Measurements from ENCODE around the gene ALLC. TPM values are rescaled to one million over a fixed set of nuclear protein-coding genes. Genes with fewer than 3 reads are reported as not detected.

Gene ALLC
- total and polyA plus RNA-seq, 2 experiments from 2014 or later = not detected

GRCh38 chr2:3644891-3645605 is 13.0 kb upstream of the ALLC start:
- no peak overlapping the region for H3K27ac ChIP-seq
- H3K4me3 ChIP-seq = no peak overlapping the region
- 91% methylated on average over 15 of the region's 15 CpGs for WGBS (ENCODE audit: low lambda C conversion rate, missing lambda C conversion rate)
- no peaks in the 10 kb centered on the region for H3K79me2 ChIP-seq
- no peaks in the 10 kb centered on the region for H3K9me2 ChIP-seq (replicated peaks; ENCODE audit: insufficient read depth)
- no peak overlapping the region for H3K4me2 ChIP-seq
- no peaks in the 10 kb centered on the region for H3K27me3 ChIP-seq
- no peak overlapping the region for H2AFZ ChIP-seq
- no peak for DNase-seq (ENCODE audit: low spot score)
- H4K20me1 ChIP-seq (ENCODE audit: insufficient read depth, poor library complexity, severe bottlenecking) = no peaks in the 10 kb centered on the region
- H3K9me3 ChIP-seq (ENCODE audit: low read depth) = no peaks in the 10 kb centered on the region
- TF ChIP-seq CTCF (IDR thresholded peaks at IDR 0.05; ENCODE audit: poor library complexity) = no peak
- no peak for TF ChIP-seq EZH2phosphoT487 (IDR thresholded peaks at IDR 0.05; ENCODE audit: low read depth, severe bottlenecking, unreplicated experiment)
- no peak for TF ChIP-seq EZH2 (IDR thresholded peaks at IDR 0.05; ENCODE audit: borderline replicate concordance)
- H3K4me1 ChIP-seq (ENCODE audit: insufficient read depth) = no peaks in the 10 kb centered on the region
- H3K36me3 ChIP-seq (replicated peaks; ENCODE audit: insufficient read depth, low read depth) = no peaks in the 10 kb centered on the region

DNA sequence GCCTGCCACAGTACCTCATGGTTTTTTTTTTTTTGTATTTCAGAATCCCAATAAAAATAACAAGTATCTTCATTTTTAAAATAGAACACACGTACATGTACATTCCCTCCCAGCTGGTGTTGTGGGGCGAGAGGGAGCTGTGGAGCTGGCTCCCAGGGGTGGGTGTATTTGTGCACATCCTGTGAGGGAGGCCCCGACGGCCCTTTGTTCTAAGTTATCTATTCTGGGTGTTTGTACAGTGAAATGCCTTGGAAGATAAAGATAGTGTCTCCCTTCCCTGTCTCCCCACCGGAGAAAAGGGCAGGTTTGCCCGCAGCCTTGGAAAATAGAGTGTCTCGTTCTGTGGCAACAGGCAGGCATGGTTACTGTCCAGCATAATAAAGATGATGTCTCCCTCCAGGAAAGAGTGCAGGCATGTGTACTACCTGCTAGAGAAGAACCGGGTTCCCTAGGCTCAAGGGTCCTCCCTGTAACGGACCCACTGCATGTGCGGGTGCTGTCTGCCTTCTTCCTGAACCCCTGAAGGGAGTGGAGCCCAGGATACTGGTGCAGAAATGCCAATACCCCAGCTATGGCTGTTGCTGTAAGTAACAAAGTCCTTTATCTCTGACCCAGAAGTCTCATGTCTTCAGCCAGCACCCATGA is 12.1 kb upstream of the ALLC start:
- Histone ChIP-seq H3K27ac (no peak overlapping the region), H4K20me1 (ENCODE audit: insufficient read depth, poor library complexity, severe bottlenecking) (no peaks in the 10 kb centered on the region), H3K4me1 (ENCODE audit: insufficient read depth) (peaks cover 4% of the 10 kb centered on the region), H3K79me2 (no peaks in the 10 kb centered on the region), H3K4me2 (no peak overlapping the region), H2AFZ (no peak overlapping the region), H3K4me3 (no peak overlapping the region), H3K9me2 (replicated peaks; ENCODE audit: insufficient read depth) (no peaks in the 10 kb centered on the region), H3K27me3 (no peaks in the 10 kb centered on the region), H3K36me3 (replicated peaks; ENCODE audit: insufficient read depth, low read depth) (no peaks in the 10 kb centered on the region), H3K9me3 (ENCODE audit: low read depth) (no peaks in the 10 kb centered on the region)
- TF ChIP-seq EZH2phosphoT487 (IDR thresholded peaks at IDR 0.05; ENCODE audit: low read depth, severe bottlenecking, unreplicated experiment) (no peak), EZH2 (IDR thresholded peaks at IDR 0.05; ENCODE audit: borderline replicate concordance) (no peak), CTCF (IDR thresholded peaks at IDR 0.05; ENCODE audit: poor library complexity) (no peak)
- no peak for DNase-seq (ENCODE audit: low spot score)
- WGBS (ENCODE audit: low lambda C conversion rate, missing lambda C conversion rate) = 55% methylated on average over 10 of the region's 10 CpGs

- Histone ChIP-seq H3K36me3 (replicated peaks; ENCODE audit: insufficient read depth, low read depth) (no peaks in the 10 kb centered on the region), H4K20me1 (ENCODE audit: insufficient read depth, poor library complexity, severe bottlenecking) (no peaks in the 10 kb centered on the region), H3K4me2 (no peak overlapping the region), H3K27me3 (no peaks in the 10 kb centered on the region), H3K9me2 (replicated peaks; ENCODE audit: insufficient read depth) (no peaks in the 10 kb centered on the region), H2AFZ (no peak overlapping the region), H3K4me3 (no peak overlapping the region), H3K4me1 (ENCODE audit: insufficient read depth) (peaks cover 5% of the 10 kb centered on the region), H3K9me3 (ENCODE audit: low read depth) (no peaks in the 10 kb centered on the region), H3K27ac (no peak overlapping the region), H3K79me2 (no peaks in the 10 kb centered on the region)
- TF ChIP-seq EZH2phosphoT487 (IDR thresholded peaks at IDR 0.05; ENCODE audit: low read depth, severe bottlenecking, unreplicated experiment) (no peak), EZH2 (IDR thresholded peaks at IDR 0.05; ENCODE audit: borderline replicate concordance) (no peak), CTCF (IDR thresholded peaks at IDR 0.05; ENCODE audit: poor library complexity) (no peak)
- WGBS (ENCODE audit: low lambda C conversion rate, missing lambda C conversion rate) = 92% methylated on average over 8 of the region's 8 CpGs
- no peak for DNase-seq (ENCODE audit: low spot score)
Measured at GRCh38 chr2:3646446-3646845, 11.6 kb upstream of the ALLC start.

All from hepatocyte (in vitro differentiated cells).